Urothelium cell line (cell line): ENCODE results near the gene UQCC3.
"Not testable (repeated sequence)": the region's sequence is repeated elsewhere in the genome, so short reads cannot be mapped to it uniquely, and the experiment has no call there.

Source experiments
- DNase-seq: peaks from one replicate; pipeline ENCODE4 v3.0.0; 2011; ENCODE audit warnings: low spot score, mixed read lengths
- FAIRE-seq: peaks from 2 replicates; lab custom pipeline; 2011; peaks lifted over from hg19 to GRCh38; lab: Jason Lieb, UNC

The UQCC3 gene

DNA sequence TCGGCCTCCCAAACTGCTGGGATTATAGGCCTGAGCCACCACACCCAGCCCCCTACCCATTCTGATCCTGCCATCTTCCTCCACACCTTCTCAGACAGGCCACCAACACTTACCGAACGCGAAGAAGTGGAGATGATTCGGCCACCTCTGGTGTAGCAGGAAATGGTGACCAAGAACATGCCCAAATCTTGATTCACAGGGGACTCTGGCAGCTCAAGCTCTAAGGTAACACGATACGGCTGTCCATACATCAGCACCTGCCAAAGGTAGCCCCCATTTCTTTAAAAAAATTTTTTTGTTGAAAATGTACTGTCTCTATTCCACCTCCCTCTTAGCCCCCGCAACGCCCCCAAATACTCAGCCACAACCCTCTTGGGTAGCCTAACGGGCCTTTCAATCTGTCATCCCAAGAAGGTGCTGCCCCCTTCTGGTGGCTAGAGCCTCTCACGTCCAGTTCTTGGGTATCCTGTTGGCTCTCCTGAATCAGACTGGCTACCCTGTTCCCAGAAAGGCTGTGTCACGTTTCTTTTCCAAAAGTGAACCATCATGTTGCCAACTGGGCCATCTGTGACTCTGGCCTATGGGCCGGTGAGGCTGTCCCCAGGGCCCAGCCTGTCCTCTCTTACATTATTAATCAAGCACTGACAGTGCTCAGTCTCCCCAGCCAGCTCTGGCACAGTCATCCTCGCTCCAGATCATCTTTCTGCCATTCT is 23.1 kb downstream of the UQCC3 start:
- DNase-seq (peak; percentile 58), FAIRE-seq (no peak)

DNA sequence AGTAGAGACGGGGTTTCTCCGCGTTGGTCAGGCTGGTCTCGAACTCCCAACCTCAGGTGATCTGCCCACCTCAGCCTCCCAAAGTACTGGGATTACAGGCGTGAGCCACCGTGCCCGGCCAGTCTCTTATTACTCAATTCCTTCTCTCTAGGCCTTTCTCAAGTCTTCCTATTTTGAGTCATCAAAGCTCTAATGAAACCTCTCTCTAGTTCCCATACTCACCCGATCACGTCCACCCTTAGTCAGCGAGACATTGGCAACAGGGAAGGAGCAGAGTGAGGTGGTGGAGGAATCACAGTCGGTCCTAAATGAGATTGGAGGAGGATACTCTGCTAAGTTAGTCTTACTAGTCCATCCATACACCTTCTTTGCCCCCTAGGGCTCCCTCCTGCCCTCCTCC is 30.8 kb downstream of the UQCC3 start:
- FAIRE-seq, result no peak
- DNase-seq, result no peak

DNA sequence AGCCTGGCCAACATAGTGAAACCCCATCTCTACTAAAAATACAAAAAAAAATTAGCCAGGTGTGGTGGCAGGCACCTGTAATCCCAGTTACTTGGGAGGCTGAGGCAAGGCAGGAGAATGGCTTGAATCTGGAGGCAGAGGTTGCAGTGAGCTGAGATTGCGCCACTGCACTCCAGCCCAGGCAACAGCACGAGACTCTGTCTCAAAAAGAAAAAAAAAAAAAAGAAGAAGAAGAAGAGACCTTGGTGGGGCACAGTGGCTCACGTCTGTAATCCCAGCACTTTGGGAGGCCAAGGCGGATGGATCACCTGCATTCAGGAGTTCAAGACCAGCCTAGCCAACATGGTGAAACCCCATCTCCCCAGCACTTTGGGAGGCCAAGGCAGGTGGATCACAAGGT is 32.4 kb downstream of the UQCC3 start:
- FAIRE-seq, DNase-seq: not testable (repeated sequence)

DNA sequence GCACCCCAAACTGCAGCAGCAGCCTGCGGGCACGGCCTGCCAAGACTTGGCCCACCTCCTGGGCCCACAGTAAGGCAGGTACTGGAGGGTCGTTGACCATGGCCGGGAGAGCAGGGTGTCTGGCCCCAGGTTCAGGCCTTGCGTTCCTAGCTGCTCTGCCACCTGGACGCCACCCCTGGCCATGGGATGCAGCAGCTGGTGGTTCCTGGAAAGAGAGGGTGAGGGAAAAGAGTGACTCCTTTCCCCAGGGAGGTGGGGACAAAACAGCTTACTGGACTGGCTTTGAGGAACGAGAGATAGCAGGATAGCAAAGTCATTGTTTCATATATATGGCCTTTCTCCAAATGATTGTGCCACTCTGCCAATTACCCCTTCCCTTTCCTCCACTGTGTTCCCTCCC is 33.9 kb downstream of the UQCC3 start:
- FAIRE-seq, result no peak
- no peak for DNase-seq

DNA sequence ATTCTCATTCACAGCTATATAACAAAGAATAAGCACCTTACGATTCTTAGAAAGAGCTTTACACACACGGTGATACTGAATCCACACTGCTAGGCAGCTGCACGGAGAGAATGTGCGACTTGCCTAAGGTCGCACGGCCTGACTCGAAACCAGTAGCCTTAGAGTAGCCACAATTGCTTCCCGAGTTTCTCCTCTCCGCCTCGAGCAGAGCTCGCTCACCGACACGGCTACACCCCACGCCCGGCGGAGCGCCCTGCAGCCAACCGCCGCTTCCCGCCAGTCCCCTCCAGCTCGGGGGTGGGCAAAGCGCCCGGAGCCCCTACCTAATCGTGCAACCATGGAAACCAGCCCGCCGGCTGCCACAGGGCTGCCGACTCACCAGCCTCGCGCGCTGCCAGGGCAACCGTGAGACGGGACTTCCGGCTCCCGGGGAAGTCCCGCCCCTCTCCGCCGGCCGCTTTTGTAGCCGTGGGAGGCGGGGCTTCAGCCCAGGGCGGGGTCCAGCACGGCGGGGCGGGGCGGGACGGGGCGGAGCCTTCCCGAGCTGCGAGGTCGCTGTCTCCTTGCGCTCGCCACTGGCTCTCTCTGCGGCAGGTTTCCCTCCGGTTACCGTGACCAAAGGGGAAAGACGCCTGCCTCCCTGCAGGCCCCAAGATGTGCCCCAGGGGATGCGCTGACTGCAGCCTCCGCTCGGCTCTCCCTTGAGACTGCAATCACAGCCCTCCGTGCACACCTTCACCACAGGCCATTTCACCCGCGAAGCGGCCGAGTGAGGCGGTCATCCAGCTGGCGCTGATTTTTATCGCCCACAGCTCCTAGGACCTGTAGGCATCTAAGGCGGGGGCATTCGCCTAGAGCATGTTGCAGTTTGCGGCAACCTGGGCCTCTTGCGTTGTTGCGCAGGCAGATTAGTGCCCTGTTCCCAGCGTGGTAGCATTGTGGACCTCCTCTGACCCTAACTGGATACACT is 34.7 kb downstream of the UQCC3 start:
- DNase-seq (no peak), FAIRE-seq (no peak)

DNA sequence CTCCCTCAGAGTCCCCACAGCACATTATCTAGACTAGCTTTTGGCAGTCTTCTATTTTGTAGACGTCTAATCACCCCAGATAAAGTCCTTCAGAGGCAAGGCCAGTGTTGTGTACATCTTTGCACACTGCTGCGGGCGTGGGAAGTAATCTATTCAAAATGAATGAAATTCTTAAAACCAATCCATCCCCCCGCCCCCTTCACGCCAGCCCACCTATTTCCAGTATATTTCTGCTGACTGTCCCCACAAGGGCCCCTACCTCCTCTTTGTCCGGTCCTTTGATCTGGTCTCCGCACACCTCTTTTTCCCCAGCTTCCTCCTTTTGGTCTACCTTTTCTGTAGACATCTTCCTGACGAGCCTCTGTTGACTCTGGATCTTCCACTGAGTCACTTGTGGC is 35.4 kb downstream of the UQCC3 start:
- FAIRE-seq (no peak), DNase-seq (no peak)

DNA sequence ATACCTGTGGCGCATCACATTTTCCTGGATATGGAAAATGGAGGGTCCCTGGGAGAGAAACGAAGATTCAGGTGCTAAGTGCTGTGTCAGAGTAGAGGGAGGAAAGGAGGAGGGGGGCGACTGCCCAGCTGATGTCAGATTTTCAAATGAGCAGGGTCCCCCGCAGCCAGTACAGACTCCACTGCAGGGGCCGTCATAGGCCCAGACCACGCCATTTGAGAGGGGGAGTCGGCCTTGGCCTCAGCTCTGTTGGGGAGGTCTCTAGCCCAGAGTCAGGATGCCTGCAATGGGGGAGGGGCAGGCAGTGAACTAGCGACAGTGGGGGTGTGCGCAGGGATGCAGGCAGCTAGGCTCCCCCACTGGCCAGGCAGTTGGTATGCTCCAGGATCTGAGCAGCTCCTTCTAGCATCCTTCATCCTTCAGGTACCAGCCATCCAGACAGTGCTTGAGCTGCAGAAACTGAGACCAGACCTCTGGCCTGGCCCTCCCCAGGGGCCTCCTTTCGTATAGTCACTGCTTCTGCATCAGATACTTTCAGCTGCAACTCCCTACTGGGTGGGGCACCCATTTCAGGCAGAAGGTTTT is 35.9 kb downstream of the UQCC3 start, which contains the start of the genes BSCL2 and GNG3:
TSS of gene BSCL2 (minus strand) at position 148 of the 585 bp plus-strand sequence. CDS start 229 bp downstream, outside the sequence.
TSS of gene GNG3 (plus strand) at position 400 of the 585 bp plus-strand sequence. CDS start 620 bp downstream, outside the sequence.
- DNase-seq, result no peak
- no peak for FAIRE-seq

DNA sequence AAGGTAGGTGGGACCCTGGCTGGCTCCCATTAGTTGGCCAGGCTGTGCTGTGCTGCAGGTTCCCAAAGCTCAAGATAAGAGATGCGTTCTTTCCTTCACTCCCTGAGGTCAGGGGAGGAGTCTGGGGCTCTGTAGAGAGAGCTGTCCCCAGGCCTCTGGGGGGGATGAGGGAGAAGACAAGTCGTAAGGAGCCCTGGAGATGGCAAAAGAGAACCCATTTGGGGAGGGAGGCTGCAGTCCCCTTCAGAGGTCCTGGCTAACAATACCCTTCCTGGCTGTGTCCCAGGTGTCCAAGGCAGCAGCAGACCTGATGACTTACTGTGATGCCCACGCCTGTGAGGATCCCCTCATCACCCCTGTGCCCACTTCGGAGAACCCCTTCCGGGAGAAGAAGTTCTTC is 36.9 kb downstream of the UQCC3 start:
- no peak for FAIRE-seq
- no peak for DNase-seq

DNA sequence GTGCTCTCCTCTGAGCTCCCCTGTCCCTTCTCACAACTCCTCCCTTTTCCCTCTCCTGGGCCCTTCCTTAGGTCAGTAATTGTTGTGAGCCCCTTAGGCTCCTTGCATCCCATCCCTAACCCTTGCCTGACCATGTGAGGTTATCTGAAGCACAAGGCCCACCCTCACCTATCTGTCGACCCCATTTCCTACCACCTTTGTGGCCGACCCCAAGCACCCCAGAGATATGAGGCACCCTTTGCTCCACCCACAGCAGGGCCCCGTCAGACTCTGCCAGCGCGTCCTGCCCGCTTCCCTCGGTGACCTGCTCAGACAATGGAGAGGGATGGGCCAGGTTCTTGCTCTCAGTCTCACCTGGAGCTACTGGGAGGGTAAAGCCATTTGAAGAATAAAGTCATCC is 37.3 kb downstream of the UQCC3 start:
- FAIRE-seq (no peak), DNase-seq (no peak)

DNA sequence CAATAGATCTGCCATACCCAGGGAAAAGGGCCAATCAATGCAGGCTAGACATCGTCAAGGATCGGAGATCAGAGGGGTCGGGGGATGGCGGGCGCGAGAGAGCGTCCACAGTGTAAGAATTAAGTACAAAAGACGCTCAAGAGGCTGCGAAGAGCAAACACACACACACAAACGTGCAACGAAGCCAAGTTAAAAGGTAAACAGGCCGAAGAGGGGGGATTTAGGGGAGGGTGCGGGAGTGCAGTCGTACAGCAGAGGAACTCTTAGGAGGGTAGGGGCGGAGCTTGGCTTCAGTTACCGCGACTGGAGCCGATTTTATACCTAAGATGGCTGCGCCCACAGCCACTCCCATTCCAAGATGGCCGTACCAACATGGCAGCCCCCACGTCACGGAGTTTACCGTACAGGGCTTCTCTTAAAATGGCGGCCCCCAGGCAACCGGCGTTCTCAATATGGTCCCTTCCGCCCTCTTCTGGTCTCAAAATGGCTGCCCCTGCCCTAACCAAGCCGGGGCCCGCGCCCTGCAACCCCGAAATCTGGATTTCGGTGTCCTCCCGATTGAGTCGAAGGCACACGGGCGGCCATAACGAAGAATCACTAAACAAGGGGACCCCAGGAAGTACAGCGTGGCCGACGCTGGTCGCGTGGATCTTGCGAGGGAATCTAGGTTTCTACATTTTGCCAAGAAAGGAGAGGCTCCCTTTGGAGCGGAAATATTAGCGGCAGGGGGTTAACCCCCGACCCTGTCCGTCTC is 38.0 kb downstream of the UQCC3 start:
- FAIRE-seq (no peak), DNase-seq (no peak)

DNA sequence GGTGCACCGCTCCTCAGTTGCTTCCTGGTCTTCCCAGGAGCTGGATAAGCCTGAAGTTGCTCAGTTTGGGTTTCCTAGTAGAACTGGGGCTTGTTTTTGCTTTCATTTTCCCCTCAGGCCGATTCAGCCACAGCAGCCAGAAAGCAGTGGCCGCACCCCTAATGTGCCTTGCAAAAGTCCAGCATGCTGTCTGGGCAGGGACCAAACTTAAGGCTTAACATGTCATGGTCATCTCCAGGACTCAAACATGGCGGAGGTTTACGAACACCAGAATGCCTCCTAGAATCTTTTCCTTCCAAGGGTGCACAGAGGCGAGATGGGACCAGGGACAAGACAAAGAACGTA is 38.5 kb downstream of the UQCC3 start:
- DNase-seq, result no peak
- FAIRE-seq, result no peak

DNA sequence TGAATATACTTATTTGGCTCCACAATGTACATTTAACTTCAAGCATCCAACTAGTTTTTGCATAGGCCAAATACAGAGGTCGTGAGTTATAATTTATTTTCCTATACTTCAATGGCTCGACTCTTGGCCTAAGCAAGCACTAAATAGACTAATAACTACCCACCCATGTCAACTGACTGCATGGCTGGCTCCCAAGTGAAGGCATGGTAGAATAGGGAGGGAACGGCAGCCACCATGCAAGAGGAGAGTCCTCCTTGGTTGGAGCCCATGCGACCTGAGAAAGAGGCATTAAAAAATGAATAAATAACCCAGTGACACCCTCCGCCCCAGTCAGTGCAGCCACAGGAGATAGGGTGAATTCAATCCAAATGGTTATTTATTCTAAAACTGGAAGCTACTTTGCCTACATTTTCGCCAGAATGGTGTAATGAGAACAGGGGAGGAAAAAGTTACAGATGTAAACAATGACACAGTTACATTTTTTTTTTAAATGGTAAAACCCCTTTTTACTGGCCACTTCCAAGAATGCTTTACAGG is 40.9 kb downstream of the UQCC3 start:
- no peak for FAIRE-seq
- DNase-seq, result no peak

DNA sequence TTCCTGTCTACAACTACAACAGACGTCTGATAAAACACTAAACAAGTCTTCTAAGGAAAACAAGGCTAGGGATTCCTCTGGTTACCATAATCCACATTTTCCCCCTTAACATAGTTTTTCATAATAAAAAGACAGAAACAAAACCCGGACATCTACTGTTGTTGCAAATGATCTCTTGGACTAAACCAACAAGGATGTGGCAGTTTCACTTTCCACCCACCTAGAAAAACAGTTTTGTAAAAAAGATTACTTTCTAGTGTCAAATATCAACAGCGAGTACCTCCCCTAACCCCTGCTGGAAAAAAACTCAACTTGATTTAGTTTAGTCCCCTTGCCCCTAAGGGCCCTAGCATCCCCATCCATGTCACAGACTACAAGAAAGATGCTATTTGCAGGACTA is 41.4 kb downstream of the UQCC3 start:
- FAIRE-seq, result no peak
- DNase-seq, result no peak

DNA sequence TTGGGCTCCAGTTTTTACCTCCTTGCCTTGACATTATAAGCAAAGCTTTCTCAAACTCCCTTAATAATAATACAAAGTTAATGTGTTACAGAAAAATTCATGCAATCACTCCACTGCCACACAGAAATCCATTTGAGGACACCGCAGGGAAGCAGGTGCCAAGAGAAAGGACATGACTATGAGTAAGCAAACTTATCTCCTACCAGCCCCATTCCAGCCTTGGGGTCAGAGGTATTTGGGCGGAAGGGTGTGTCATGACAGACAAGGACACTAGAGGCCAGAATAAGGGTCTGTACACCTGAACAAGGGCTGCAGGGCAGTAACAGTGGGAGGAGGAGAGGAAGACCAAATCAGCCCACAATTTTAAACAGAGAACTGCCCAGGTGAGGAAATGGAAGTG is 41.9 kb downstream of the UQCC3 start:
- DNase-seq (no peak), FAIRE-seq (no peak)

DNA sequence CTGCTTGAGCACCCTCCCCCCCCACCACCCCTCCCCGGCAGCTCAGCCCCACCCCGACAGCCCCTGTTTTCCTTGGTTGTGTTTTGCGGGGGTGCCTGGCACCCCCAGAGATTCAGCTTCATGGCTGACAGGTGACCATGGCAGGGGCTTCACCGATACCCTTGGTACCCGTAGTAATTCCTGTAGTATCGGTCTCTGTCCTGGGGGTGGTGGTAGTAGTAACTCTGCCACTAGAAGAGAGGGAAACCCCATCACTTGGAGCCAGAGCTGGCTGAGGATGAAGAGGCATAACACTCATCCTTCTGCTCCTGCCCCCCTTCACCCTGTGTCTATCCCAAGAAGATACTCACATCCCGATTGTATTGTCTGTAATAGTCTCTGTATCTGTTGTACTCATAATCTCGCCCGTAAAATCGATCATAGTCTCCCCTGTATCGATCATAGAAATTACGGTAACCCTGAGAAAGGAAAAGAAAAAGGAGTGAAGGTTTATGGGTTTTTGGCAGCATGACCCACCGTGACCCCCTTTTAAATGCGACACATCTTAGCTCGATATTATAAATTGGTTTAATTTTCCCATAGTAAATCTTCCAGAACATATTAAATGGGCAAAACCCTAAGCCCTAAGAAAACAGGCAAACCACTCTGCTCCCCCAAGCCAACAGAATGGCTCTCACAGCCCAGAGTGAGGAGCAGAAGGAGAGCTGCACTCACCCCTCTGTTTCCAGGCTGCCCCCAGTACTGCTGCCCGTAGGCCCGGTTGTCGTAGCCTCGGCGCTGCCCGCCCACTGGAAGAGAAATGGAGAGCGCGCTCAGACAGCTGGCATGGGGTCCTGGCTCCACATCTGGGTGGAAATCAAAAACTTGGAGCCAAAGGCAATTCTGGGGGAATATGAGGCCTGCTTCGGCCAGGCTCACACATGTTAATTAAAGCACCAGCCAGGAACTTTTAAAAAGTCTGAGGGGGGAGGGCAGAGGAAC is 44.0 kb downstream of the UQCC3 start:
- FAIRE-seq, result no peak
- DNase-seq, result no peak

DNA sequence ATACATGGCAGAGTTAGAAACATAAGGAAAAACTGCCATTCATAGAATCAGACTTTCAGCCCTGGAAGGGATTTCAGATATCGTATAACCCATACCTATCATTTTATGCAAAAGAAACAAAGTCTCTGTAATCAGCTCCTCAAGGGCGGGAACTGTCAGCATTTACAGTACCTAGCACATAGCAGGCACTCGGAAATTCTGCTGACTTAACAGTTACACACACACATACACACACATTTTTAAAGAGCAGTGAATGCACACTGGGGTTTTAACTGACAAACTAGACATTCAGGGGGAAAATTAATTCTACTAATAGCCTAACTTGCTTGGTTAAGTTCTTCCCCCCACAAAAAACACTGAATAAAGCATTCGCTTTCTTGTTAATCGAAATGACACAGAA is 44.7 kb downstream of the UQCC3 start:
- FAIRE-seq, result no peak
- no peak for DNase-seq

DNA sequence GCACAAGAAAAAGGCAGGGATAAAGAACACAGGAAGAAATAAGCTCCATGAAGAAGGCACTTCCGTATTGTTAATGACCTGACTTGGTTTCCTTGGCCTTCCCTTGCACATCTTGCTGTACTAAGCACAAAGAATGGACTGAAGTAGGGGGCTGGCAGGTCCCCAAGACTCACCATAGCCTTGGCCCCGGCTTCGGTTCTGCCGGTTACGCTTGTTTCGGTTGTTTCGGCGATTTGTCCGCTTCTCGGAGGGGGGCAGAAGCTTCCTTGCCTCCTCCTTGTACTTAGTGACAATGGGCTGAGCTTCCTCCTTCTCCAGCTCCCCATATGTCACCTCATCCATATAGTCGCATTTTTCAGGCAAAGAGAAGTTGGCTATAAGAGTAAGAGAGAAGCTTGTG is 45.3 kb downstream of the UQCC3 start:
- FAIRE-seq, result no peak
- DNase-seq, result no peak

DNA sequence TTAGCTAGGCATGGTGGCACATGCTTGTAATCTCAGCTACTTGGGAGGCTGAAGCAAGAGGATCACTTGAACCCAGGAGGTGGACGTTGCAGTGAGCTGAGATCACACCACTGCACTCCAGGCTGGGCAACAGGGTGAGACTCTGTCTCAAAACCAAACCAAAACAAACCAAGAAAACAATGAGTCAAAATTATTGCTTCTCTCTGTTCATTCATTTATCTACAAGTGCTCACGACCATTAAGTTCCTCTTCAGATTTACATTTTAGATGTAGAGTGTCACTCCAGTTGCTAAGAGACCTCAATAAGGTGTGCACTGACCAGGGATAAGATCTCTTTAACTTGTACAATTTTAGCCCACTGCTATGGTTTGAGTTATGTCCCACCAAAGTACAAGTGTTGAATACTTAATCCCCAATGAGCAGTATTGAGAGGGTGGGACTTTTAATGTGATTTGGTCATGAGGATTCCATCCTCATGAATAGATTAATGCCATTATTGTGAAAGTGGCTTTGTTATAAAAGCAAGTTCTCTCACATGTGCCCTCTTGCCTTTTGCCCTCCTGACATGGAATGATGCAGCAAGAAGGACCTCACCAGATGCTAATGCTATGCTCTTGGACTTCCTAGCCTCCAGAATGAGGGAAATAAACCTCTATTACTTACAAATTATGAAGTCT is 48.0 kb downstream of the UQCC3 start:
- DNase-seq (no peak), FAIRE-seq (no peak)

DNA sequence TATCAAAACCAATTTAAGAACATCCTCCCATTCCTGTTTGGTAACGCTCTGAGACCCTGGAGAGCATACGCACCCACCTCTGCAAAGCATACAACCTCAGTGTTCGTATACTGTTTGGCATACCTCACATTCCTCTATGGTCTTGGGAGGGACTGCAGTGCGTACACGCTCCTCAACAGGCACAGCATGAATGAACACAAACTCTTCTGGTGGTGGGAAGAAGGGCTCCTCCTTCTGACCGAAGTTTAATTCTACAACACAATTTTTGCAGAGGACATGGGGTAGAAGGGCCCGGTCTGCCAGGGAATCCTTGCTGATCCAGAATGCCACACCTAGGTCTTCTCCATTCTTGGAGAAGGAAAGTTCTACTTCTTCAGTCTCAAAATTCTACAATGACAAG is 50.5 kb downstream of the UQCC3 start:
- no peak for FAIRE-seq
- no peak for DNase-seq
